Immature natural killer cell (primary cell): ENCODE results near the gene ASPSCR1. TPM values are rescaled to one million over a fixed set of nuclear protein-coding genes. Genes with fewer than 3 reads are reported as not detected.
A peak's percentile ranks its signal among the peaks of the same experiment; 100 is the strongest.

Source experiments
- DNase-seq, 3 donors: peaks; one replicate each; pipeline ENCODE4 v3.0.0; 2022; ENCODE audit warnings: mixed read lengths in 1 of 3
- H3K27ac Mint-ChIP-seq, 6 donors: one replicate each; pipeline ENCODE4 v1.8.0; 2020; ENCODE audit warnings: mixed read lengths in 6 of 6, mild to moderate bottlenecking in 5 of 6, inconsistent platforms in 4 of 6, moderate library complexity in 3 of 6
- H3K27me3 Mint-ChIP-seq, 3 donors: one replicate each; pipeline ENCODE4 v1.8.0; 2020 to 2021; ENCODE audit warnings: low read depth in 3 of 3, mild to moderate bottlenecking in 3 of 3, mixed read lengths in 3 of 3, moderate library complexity in 3 of 3, inconsistent platforms in 1 of 3
- H3K36me3 Mint-ChIP-seq, 3 donors: one replicate each; pipeline ENCODE4 v1.8.0; 2020; ENCODE audit warnings: mixed read lengths in 3 of 3, inconsistent platforms in 2 of 3, mild to moderate bottlenecking in 2 of 3
- H3K4me1 Mint-ChIP-seq, 2 donors: one replicate each; pipeline ENCODE4 v1.8.0; 2020; ENCODE audit warnings: inconsistent platforms in 2 of 2, mild to moderate bottlenecking in 2 of 2, mixed read lengths in 2 of 2, moderate library complexity in 1 of 2
- H3K4me3 Mint-ChIP-seq, 5 donors: one replicate each; pipeline ENCODE4 v1.8.0; 2020; ENCODE audit warnings: mild to moderate bottlenecking in 5 of 5, mixed read lengths in 5 of 5, inconsistent platforms in 3 of 5, moderate library complexity in 3 of 5
- H3K9me3 Mint-ChIP-seq, 6 donors: one replicate each; pipeline ENCODE4 v1.8.0; 2020; ENCODE audit warnings: mild to moderate bottlenecking in 6 of 6, mixed read lengths in 6 of 6, inconsistent platforms in 4 of 6, moderate library complexity in 3 of 6
- polyA plus RNA-seq, 3 donors: library from polyadenylated mRNA; unstranded; fragments of 300-500 nt; fragmentation: Illumina TruSeq; gene quantifications; one replicate each; pipeline ENCODE4 v1.2.3, GENCODE V29; 2021

ASPSCR1 gene
- polyA plus RNA-seq, 3 donors from 2014 or later: 21.1 to 32.9 (median 31.3) TPM

DNA sequence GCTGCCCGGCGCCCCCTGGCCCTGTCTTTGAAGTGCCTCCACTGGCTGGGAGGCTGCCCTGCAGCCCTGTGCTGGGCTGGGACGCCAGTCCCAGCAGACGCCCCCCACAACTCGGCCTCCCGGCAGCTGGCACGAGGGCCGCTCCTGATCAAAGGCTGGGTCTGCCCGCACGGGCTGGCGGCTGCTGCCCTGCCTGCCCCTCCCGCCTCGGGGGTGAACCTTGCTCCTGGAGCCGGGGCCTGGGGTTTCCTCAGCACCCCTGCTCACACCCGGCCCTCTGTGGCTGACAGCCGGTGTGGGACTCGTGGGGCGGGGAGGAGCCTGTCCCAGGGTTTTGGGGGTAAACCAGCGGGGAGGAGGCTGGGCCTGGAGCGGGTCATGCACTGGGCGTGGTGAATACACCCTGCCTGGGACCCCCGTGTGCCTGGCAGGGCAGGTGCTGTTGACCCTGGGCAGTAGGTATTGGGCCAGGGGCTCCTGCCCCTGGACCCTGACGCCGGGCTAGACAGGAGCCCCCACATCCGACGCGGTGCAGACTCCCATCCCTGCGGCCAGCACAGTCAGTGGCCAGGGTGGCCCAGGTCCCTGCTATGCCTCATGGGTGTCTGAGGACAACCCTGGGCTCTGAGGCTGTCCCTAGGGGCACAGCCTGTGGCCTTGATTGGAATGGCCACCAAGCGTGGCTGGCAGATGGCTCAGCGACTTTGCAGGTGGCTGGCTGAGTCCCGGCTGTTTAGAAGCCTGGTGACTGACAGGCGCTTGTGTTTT is 23.6 kb downstream of the ASPSCR1 start:
- Mint-ChIP-seq H3K27me3 (peaks cover 0 to under 1% (median 0%) of the 10 kb centered on the region in 3 donors), H3K27ac (no peak overlapping the region), H3K9me3 (no peaks in the 10 kb centered on the region), H3K36me3 (no peaks in the 10 kb centered on the region), H3K4me3 (no peak overlapping the region), H3K4me1 (no peaks in the 10 kb centered on the region)
- DNase-seq: no peak

DNA sequence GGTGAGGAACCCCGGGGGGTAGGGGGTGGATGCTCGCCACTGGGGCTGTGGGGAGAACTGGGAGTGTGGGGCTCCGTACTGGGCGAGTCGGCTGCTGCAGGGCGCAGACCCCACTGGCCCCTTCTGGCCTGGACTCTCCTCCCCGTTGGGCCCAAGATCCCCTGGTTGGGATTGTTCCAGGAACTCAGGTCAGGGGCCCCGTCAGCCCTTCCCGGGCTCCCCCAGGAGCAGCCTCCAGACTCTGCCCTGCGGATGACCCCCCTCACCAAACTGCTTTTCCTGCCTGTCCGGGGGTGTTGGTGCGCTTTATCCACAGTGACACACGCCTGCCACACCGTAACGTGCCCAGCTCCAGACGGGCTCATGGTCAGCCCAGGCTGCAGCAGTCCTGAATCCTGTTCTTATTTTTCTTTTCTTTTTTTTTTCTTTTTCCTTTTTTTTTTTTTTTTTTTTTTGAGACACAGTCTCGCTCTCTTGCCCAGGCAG is 24.2 kb downstream of the ASPSCR1 start:
- no peak overlapping the region for H3K4me3 Mint-ChIP-seq
- DNase-seq: no peak
- H3K4me1 Mint-ChIP-seq: no peaks in the 10 kb centered on the region
- H3K27me3 Mint-ChIP-seq: peaks cover 0 to 3% (median 0%) of the 10 kb centered on the region in 3 donors
- H3K36me3 Mint-ChIP-seq: no peaks in the 10 kb centered on the region
- H3K27ac Mint-ChIP-seq: no peak overlapping the region
- no peaks in the 10 kb centered on the region for H3K9me3 Mint-ChIP-seq

GRCh38 chr17:82003411-82004381 is 26.3 kb downstream of the ASPSCR1 start:
- Mint-ChIP-seq H3K4me3 (no peak overlapping the region), H3K27me3 (peaks cover 0 to 3% (median 0%) of the 10 kb centered on the region in 3 donors), H3K4me1 (no peaks in the 10 kb centered on the region), H3K27ac (no peak overlapping the region), H3K9me3 (no peaks in the 10 kb centered on the region), H3K36me3 (no peaks in the 10 kb centered on the region)
- DNase-seq: no peak

DNA sequence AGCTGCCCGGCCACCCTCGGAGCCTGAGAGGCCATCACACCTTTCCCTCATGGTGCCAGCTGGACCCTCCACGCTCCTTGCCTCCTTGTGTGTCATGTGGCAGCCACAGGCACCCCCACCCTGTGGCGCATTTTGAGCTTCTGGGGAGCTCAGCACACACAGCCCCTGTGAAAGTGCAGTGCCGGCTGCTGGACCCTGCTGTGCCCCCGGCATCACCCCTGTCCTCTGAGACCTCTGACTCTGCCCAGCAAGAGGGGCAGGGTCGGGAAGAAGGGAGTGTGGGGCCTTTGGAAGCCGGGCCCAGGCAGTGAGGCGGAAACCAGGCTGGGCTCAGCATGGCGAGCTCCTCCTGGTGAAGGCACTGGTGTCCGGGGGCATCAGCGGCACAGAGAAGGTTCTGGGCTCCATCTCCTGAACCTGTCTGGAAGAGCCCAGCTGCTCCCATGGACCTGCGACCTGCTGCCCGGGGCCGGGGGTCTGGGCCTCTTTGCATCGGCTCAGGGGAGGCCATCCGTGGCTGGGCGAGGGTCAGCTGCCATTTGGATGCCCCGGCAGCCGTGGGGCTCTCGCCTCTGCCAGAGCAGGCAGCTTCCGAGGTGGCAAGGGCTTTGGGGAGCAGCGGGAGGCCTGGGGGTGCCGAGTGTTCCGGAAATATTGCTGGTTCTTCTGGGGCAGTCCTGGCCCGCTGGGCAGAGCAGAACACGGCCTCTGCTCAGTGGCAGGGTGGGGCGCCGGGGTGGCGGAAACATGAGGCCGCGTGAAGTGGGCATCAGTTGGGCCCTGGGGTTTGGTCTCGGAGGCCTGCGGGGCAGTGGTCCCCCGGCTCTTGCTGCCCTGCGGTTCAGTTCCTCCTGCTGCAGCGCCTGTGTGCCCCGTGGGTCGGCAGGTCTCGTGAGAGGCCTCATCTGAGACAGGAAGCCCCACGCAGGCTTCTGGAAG is 27.4 kb downstream of the ASPSCR1 start:
- H3K27me3 Mint-ChIP-seq: peaks cover 0 to 3% (median 0%) of the 10 kb centered on the region in 3 donors
- H3K27ac Mint-ChIP-seq: no peak overlapping the region
- H3K4me3 Mint-ChIP-seq: no peak overlapping the region
- no peaks in the 10 kb centered on the region for H3K4me1 Mint-ChIP-seq
- H3K36me3 Mint-ChIP-seq: no peaks in the 10 kb centered on the region
- H3K9me3 Mint-ChIP-seq: no peaks in the 10 kb centered on the region
- DNase-seq: no peak

DNA sequence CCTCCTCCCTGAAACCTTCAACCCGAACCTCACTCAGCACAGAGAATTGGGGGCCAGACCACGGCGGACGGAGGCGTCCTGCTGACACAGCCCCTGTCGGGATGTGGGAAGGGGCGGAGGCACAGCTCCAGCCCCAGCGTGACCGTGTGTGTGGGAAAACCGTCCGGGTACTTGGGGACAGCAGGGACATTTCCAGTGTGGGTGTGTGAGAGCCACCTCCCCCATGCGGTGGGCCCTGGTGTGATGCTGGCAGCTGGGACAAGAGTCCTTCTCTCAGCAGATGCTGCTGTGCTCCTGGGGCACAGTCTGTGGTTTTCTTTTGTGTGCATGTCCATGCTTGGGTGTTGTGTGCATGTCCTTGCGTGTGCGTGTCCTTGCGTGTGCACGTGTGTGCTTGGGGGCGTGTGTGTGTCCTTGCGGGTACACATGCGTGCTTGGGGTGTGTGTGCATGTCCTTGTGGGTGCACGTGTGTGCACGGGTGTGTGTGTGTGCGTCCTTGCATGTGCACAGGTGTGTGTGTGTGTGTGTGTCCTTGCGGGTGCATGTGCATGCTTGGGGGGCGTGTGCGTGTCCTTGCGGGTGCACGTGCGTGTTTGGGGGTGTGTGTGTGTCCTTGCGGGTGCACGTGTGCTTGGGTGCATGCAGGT is 28.4 kb downstream of the ASPSCR1 start:
- no peaks in the 10 kb centered on the region for H3K36me3 Mint-ChIP-seq
- peak overlapping the region in 1 of 6 donors; percentile 71 for H3K27ac Mint-ChIP-seq
- H3K27me3 Mint-ChIP-seq: peaks cover 0 to 3% (median 0%) of the 10 kb centered on the region in 3 donors
- H3K4me1 Mint-ChIP-seq: no peaks in the 10 kb centered on the region
- no peaks in the 10 kb centered on the region for H3K9me3 Mint-ChIP-seq
- no peak overlapping the region for H3K4me3 Mint-ChIP-seq
- DNase-seq: no peak

DNA sequence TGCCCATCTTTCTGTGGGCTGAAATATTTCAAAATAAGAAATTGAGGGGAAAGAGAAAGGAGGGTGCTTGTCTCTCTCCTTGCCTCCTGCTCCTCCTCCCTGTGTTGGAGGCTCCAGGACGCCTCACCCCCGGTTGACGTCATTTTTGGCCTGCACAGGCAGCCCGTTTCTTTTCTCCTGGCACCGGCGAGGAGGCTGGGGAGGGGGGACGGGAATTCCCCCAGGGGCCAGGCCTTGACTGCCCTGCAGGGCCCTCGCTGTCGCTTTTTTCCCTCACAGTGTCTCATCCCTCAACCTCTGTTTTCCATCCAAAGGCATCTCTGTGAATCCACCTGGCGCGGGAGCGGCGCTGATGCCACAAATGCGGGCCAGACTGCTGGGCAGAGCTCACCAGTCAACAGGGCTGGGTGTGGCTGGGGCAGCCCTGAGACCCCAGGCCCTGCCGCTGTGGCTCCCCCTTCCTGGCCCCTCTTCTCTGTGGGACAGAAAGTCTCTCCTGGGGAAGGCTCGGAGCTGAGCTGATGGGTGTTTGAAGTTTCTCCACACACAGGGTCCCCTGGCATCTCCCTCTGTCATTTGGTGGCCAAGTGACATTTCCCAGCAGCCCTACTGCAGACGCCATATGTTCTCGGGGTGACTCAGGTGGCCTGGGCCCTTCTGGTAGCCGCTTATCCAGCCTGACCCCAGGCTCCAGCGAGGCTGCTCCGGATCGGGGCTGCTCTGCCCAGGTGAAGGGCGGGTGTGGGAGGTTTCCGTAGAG is 29.2 kb downstream of the ASPSCR1 start:
- no peak for DNase-seq
- H3K27ac Mint-ChIP-seq: no peak overlapping the region
- H3K27me3 Mint-ChIP-seq: peaks cover 0 to 3% (median 0%) of the 10 kb centered on the region in 3 donors
- no peaks in the 10 kb centered on the region for H3K9me3 Mint-ChIP-seq
- no peaks in the 10 kb centered on the region for H3K36me3 Mint-ChIP-seq
- no peaks in the 10 kb centered on the region for H3K4me1 Mint-ChIP-seq
- no peak overlapping the region for H3K4me3 Mint-ChIP-seq

- Mint-ChIP-seq H3K4me1 (no peaks in the 10 kb centered on the region), H3K9me3 (no peaks in the 10 kb centered on the region), H3K27ac (no peak overlapping the region), H3K27me3 (peaks cover 0 to 3% (median 0%) of the 10 kb centered on the region in 3 donors), H3K4me3 (no peak overlapping the region), H3K36me3 (no peaks in the 10 kb centered on the region)
- DNase-seq: no peak
Observed at GRCh38 chr17:82007228-82007494, 29.7 kb downstream of the ASPSCR1 start.

- H3K36me3 Mint-ChIP-seq: no peaks in the 10 kb centered on the region
- peaks cover 0 to 3% (median 0%) of the 10 kb centered on the region in 3 donors for H3K27me3 Mint-ChIP-seq
- DNase-seq: no peak
- H3K4me3 Mint-ChIP-seq: no peak overlapping the region
- H3K4me1 Mint-ChIP-seq: no peaks in the 10 kb centered on the region
- H3K27ac Mint-ChIP-seq: no peak overlapping the region
- H3K9me3 Mint-ChIP-seq: no peaks in the 10 kb centered on the region
Observed at GRCh38 chr17:82007495-82008257, 30.2 kb downstream of the ASPSCR1 start.

DNA sequence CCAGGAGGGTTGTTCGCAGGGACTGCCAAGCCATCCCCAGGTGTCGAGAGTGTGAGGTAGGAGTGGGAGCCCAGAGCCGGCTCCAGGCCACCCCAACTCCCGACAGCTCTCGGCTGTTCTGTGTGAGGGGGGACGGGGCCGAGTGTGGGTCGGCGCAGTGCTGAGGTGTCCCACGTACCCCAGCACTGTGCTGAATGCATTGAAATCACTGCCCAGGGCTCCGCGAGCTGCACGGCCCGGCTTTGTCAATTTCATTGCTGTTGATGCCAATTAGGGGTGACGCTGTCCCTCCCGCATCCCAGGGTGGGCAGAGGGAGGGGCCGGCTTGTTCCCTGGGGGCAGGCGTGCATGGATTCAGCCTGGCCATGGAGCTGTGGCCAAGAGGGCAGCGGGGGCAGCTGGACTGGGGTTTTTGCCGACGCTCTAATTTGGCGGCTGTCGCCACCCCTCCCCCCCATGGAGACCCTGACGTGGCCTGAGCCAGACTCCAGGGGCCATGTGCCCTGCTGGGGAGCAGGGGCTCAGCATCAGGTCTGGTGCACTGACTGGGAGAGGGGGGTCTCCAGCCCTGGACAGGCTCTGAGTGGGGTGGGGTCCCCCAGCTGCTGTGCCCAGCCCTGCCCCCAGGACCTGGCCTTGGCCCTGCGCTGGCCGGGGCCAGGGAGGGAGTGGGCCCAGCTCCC is 31.0 kb downstream of the ASPSCR1 start:
- no peak for DNase-seq
- Mint-ChIP-seq H3K4me3 (no peak overlapping the region), H3K27ac (no peak overlapping the region), H3K9me3 (no peaks in the 10 kb centered on the region), H3K36me3 (no peaks in the 10 kb centered on the region), H3K4me1 (no peaks in the 10 kb centered on the region), H3K27me3 (peaks cover 0 to 5% (median 0%) of the 10 kb centered on the region in 3 donors)

GRCh38 chr17:82008941-82009405 is 31.5 kb downstream of the ASPSCR1 start:
- H3K36me3 Mint-ChIP-seq: no peaks in the 10 kb centered on the region
- H3K27me3 Mint-ChIP-seq: peaks cover 0 to 5% (median 0%) of the 10 kb centered on the region in 3 donors
- no peaks in the 10 kb centered on the region for H3K9me3 Mint-ChIP-seq
- no peak overlapping the region for H3K4me3 Mint-ChIP-seq
- no peak for DNase-seq
- no peak overlapping the region for H3K27ac Mint-ChIP-seq
- no peaks in the 10 kb centered on the region for H3K4me1 Mint-ChIP-seq

DNA sequence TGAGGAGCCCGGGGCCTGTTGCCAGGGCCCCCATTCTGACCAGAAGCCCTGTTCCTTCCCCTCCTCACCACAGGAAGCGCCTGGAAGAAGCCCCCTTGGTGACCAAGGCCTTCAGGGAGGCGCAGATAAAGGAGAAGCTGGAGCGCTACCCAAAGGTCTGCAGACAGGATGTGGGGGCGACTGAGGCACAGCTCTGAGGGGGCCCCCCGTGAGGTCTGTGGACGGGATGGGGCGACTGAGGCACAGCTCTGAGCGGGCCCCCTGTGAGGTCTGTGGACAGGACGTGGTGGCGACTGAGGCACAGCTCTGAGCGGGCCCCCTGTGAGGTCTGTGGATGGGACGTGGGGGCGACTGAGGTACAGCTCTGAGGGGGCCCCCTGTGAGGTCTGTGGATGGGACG is 32.0 kb downstream of the ASPSCR1 start:
- no peak overlapping the region for H3K27ac Mint-ChIP-seq

More for the DNA sequence above, 32.0 kb downstream of the ASPSCR1 start:
- H3K36me3 Mint-ChIP-seq: no peaks in the 10 kb centered on the region
- no peak overlapping the region for H3K4me3 Mint-ChIP-seq
- DNase-seq: no peak
- peaks cover 0 to 5% (median 0%) of the 10 kb centered on the region in 3 donors for H3K27me3 Mint-ChIP-seq
- H3K9me3 Mint-ChIP-seq: no peaks in the 10 kb centered on the region
- H3K4me1 Mint-ChIP-seq: no peaks in the 10 kb centered on the region
